Natural killer cell (primary cell): ENCODE measurements around the gene ZNF799. TPM values are rescaled to one million over a fixed set of nuclear protein-coding genes. Genes with fewer than 3 reads are reported as not detected.
A peak's percentile ranks its signal among the peaks of the same experiment; 100 is the strongest.
"Not testable (repeated sequence)": the region's sequence is repeated elsewhere in the genome, so short reads cannot be mapped to it uniquely, and the experiment has no call there.

ENCODE experiments used
- ATAC-seq, 3 donors: fragments of 150-1000 bp in 2 of 3; fragments of 200-7000 bp in 1 of 3; cut with Tn5 transposase; 1 replicate in 1 of 3; 2 replicates in 2 of 3; pipeline ENCODE4 v1.10.0; 2021; ENCODE audit warnings: mild to moderate bottlenecking in 2 of 3, moderate library complexity in 2 of 3
- DNase-seq, 2 donors: peaks; one replicate each; pipeline versions ENCODE4 v3.0.0 to v3.0.0-alpha.2; 2013 to 2021; ENCODE audit warnings: mixed read lengths in 1 of 2
- H3K27ac ChIP-seq: one replicate; pipeline ENCODE4 v1.5.1; 2013; ENCODE audit warnings: mild to moderate bottlenecking, low read length
- H3K27me3 ChIP-seq: one replicate; pipeline ENCODE4 v1.6.1; 2013; ENCODE audit warnings: low read length; ENCODE audit not compliant: control insufficient read depth, insufficient read depth
- H3K36me3 ChIP-seq: one replicate; pipeline ENCODE4 v1.6.1; 2013; ENCODE audit warnings: low read length; ENCODE audit not compliant: control insufficient read depth, insufficient read depth
- H3K4me1 ChIP-seq: one replicate; pipeline ENCODE4 v1.6.1; 2013; ENCODE audit warnings: low read length; ENCODE audit not compliant: control insufficient read depth, insufficient read depth
- H3K4me3 ChIP-seq: one replicate; pipeline ENCODE4 v1.5.1; 2013; ENCODE audit warnings: low read length
- H3K9me3 ChIP-seq: one replicate; pipeline ENCODE4 v1.6.1; 2013; ENCODE audit warnings: low read length; ENCODE audit not compliant: control insufficient read depth, insufficient read depth
- H3K27ac Mint-ChIP-seq, 2 donors: one replicate each; pipeline ENCODE4 v1.8.0; 2022; ENCODE audit warnings: mild to moderate bottlenecking in 2 of 2, mixed read lengths in 2 of 2, moderate library complexity in 1 of 2
- H3K27me3 Mint-ChIP-seq, 2 donors: one replicate each; pipeline ENCODE4 v1.8.0; 2022; ENCODE audit warnings: low read depth in 2 of 2, mixed read lengths in 2 of 2
- H3K36me3 Mint-ChIP-seq: one replicate; pipeline ENCODE4 v1.8.0; 2022; ENCODE audit warnings: mixed read lengths
- H3K4me1 Mint-ChIP-seq, 2 donors: one replicate each; pipeline ENCODE4 v1.8.0; 2022; ENCODE audit warnings: mixed read lengths in 2 of 2
- H3K4me3 Mint-ChIP-seq: one replicate; pipeline ENCODE4 v1.8.0; 2022; ENCODE audit warnings: mild to moderate bottlenecking, moderate library complexity, mixed read lengths
- H3K9me3 Mint-ChIP-seq, 2 donors: one replicate each; pipeline ENCODE4 v1.8.0; 2022; ENCODE audit warnings: mixed read lengths in 2 of 2
- WGBS: methylation state at CpG from one replicate; pipeline ENCODE4 v1.1.7; 2013; ENCODE audit warnings: missing lambda C conversion rate; ENCODE audit not compliant: insufficient coverage; 5-methylcytosine and 5-hydroxymethylcytosine counted together
- intact Hi-C: fragments of 100-400 bp; cut with micrococcal nuclease; formaldehyde crosslinking; loops from one replicate; pipeline ENCODE4 v1.14.2; 2022
- total RNA-seq, 4 donors: library from RNA; stranded (reverse); fragments of 120-200 nt in 1 of 4; gene quantifications; one replicate each; pipeline versions ENCODE4 v1.2.3 to v1.2.4, GENCODE V29; 2013 to 2022
- TF ChIP-seq, protein P1 (sequence below): fragments of 200-600 bp; IDR thresholded peaks from one replicate; pipeline ENCODE4 v1.8.0; 2022; ENCODE audit warnings: antibody characterized with exemption

The ZNF799 gene
- total RNA-seq, 3 donors from 2014 or later (not counting 1 experiment from before 2014, with no cell fraction given), result 2.8 to 7.5 (median 4.6) TPM

DNA sequence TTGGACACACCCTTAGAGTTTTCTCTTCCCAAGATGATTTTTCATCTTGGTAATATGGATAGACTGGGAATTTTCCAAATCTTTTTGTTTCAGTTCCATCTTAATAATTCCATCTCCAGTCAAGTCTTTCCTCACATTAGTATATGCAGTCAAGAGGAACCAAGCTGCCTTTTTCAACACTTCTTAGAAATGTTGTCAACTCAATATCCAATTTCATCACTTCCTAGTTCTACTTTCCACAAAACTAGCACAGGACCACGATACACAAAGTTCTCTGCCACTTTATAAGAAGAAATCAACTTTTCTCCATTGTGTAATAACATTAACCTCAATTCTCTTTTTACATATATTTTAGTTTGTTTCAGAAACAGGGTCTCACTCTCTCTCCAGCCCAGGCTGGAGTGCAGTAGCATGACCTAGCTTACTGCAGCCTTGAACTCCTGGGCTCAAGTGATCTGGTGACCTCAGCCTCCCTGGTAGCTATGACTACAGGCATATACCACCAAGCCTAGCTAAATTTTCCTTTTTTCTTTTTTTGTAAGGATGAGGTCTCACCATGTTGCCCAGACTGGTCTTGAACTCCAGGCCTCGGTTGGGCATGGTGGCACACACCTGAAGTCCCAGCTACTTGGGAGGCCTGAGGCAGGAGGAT is 24.3 kb upstream of the ZNF799 start:
- Mint-ChIP-seq H3K4me3 (no peak overlapping the region), H3K27ac (no peak overlapping the region), H3K9me3 (peaks cover 0 to 3% of the 10 kb centered on the region in 2 donors), H3K36me3 (peaks cover 16% of the 10 kb centered on the region), H3K4me1 (no peaks in the 10 kb centered on the region), H3K27me3 (no peaks in the 10 kb centered on the region)
- no peak for DNase-seq
- Histone ChIP-seq H3K4me3 (no peak overlapping the region), H3K4me1 (no peaks in the 10 kb centered on the region), H3K27me3 (no peaks in the 10 kb centered on the region), H3K9me3 (peaks cover 14% of the 10 kb centered on the region), H3K36me3 (no peaks in the 10 kb centered on the region), H3K27ac (no peak overlapping the region)
- intact Hi-C loops, result no loop called here
- WGBS, result 85% methylated on average over 2 of the region's 2 CpGs
- TF ChIP-seq, protein P1, sequence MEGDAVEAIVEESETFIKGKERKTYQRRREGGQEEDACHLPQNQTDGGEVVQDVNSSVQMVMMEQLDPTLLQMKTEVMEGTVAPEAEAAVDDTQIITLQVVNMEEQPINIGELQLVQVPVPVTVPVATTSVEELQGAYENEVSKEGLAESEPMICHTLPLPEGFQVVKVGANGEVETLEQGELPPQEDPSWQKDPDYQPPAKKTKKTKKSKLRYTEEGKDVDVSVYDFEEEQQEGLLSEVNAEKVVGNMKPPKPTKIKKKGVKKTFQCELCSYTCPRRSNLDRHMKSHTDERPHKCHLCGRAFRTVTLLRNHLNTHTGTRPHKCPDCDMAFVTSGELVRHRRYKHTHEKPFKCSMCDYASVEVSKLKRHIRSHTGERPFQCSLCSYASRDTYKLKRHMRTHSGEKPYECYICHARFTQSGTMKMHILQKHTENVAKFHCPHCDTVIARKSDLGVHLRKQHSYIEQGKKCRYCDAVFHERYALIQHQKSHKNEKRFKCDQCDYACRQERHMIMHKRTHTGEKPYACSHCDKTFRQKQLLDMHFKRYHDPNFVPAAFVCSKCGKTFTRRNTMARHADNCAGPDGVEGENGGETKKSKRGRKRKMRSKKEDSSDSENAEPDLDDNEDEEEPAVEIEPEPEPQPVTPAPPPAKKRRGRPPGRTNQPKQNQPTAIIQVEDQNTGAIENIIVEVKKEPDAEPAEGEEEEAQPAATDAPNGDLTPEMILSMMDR, result no peak
- ATAC-seq, result no peak

DNA sequence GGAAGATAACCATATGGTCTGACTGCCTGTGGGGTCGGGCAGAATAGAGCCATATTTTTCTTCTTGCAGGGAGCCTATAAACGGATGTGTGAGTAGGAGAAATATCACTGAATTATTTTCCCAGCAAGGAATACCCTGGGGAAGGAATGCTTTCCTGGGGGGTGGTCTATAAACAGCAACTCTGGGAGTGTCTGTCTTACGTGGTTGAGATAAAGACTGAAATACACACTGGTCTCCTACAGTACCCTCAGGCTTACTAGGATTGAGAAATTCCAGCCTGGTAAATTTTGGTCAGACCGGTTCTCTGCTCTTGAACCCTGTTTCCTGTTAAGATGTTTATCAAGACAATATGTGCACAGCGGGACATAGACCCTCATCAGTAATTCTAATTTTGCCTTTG is 16.2 kb upstream of the ZNF799 start:
- 90% methylated on average over 5 of the region's 5 CpGs for WGBS
- H3K36me3 Mint-ChIP-seq, result peaks cover 11% of the 10 kb centered on the region
- not testable (repeated sequence) for DNase-seq

DNA sequence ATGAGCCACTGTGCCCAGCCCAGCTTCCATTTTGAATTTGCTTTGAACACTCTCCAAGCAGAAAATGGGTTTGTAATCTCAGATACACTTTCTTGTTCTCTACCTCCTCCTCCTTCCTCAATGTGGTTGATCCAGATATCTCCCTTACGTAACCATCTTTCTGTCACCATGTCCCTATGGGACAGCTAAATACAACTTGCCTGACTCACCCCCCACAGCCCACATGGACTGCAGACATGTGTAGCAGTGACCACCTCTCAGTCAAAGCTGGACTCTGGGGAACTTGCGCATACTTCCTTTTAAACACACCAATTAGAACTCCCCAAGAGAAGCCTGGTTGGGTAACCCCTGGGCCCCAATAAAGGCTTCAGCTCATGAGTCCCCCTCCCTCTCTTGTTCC is 10.8 kb upstream of the ZNF799 start:
- ATAC-seq (no peak), DNase-seq (no peak)
- WGBS, result 96% methylated on average over 2 of the region's 2 CpGs
- Histone ChIP-seq H3K36me3 (no peaks in the 10 kb centered on the region), H3K4me1 (no peaks in the 10 kb centered on the region), H3K9me3 (no peaks in the 10 kb centered on the region), H3K27ac (no peak overlapping the region), H3K27me3 (no peaks in the 10 kb centered on the region), H3K4me3 (no peak overlapping the region)
- Mint-ChIP-seq H3K27ac (no peak overlapping the region), H3K9me3 (peaks cover 2 to 4% of the 10 kb centered on the region in 2 donors), H3K36me3 (no peaks in the 10 kb centered on the region), H3K27me3 (peaks cover 0 to under 1% of the 10 kb centered on the region in 2 donors), H3K4me1 (no peaks in the 10 kb centered on the region), H3K4me3 (no peak overlapping the region)
- intact Hi-C loops, result no loop called here
- TF ChIP-seq, protein P1, result no peak

More for the DNA sequence above, 16.2 kb upstream of the ZNF799 start:
- ATAC-seq, H3K27ac ChIP-seq, H3K9me3 ChIP-seq, H3K4me3 Mint-ChIP-seq, H3K4me3 ChIP-seq, H3K4me1 Mint-ChIP-seq, H3K36me3 ChIP-seq, H3K27me3 ChIP-seq, H3K4me1 ChIP-seq, intact Hi-C loops, H3K9me3 Mint-ChIP-seq, H3K27me3 Mint-ChIP-seq, H3K27ac Mint-ChIP-seq: not testable (repeated sequence)

DNA sequence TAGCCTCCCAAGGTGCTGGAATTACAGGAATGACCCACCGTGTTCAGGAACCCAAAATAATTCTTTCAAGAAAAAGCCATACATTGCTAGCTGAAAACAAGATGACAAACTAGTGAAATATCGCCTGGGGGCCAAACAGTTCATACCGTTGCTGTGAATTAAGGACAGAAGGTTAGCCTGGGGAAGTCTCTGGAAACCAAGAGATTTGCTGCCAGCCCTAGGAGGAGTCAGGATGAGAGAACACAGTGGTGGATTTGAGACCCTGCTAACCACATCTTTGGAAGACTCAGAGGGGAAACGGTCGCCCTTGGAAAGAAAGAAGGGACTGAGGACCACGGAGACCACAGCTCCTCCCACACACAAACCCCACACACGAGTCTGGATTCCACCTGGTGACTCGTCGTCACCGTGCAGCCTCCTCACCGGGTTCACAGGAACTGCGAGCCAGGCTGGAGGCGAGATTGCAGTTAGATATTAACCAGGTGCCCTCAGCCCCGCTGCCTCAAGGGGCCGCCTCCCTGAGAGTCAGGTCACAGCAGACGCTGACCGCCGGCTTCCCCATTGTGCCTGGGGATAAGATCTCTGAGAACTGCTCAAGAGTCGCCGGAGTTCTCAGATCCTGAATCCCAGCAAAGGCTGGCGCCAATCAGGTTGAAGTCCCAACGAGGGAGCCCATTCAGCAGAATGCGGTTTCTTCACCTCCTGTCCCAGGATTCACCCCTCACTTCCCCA is 1.0 kb downstream of the ZNF799 start:
- Mint-ChIP-seq H3K4me1 (peaks cover 26 to 38% of the 10 kb centered on the region in 2 donors), H3K4me3 (peak overlapping the region; percentile 95), H3K27ac (peak overlapping the region in 1 of 2 donors; percentile 91)
- intact Hi-C loops, result loop anchor here (5.0 kb wide), 1 partner anchor 42 kb away; the partner anchor contains the start of gene ZNF443
- H3K27ac ChIP-seq, H3K36me3 Mint-ChIP-seq, H3K9me3 ChIP-seq, H3K9me3 Mint-ChIP-seq, H3K27me3 ChIP-seq, H3K27me3 Mint-ChIP-seq, H3K36me3 ChIP-seq: not testable (repeated sequence)
- peaks cover 11% of the 10 kb centered on the region for H3K4me1 ChIP-seq
- WGBS, result 5% methylated on average over 19 of the region's 23 CpGs
- DNase-seq (peak; percentile 27 to 54), ATAC-seq (peak; percentile 36 to 49 (median 48))
- peak overlapping the region; percentile 97 for H3K4me3 ChIP-seq

DNA sequence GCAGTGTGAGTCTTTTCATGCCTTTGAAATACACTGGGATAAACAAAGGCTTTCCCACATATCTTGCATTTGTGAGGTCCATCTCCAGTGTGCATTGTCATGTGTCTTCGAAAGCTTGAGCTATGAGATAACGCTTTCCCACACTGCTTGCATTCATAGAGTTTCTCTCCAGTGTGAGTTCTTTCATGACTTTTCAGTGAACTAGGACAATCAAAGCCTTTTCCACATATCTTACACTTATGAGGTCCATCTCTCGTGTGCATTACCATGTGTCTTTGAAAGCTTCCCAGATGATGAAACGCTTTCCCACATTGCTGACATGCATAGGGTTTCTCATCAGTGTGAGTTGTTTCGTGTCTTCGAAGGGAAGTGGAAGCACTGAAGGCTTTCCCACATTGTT is 9.9 kb downstream of the ZNF799 start:
- H3K27me3 ChIP-seq, H3K4me3 ChIP-seq, H3K9me3 ChIP-seq, H3K27ac Mint-ChIP-seq, H3K9me3 Mint-ChIP-seq, intact Hi-C loops, H3K4me3 Mint-ChIP-seq, DNase-seq, ATAC-seq, H3K27me3 Mint-ChIP-seq, H3K4me1 Mint-ChIP-seq, H3K27ac ChIP-seq, H3K4me1 ChIP-seq: not testable (repeated sequence)
- WGBS, result 100% methylated on average over 5 of the region's 6 CpGs
- peaks cover 15% of the 10 kb centered on the region for H3K36me3 ChIP-seq
- peaks cover 40% of the 10 kb centered on the region for H3K36me3 Mint-ChIP-seq

DNA sequence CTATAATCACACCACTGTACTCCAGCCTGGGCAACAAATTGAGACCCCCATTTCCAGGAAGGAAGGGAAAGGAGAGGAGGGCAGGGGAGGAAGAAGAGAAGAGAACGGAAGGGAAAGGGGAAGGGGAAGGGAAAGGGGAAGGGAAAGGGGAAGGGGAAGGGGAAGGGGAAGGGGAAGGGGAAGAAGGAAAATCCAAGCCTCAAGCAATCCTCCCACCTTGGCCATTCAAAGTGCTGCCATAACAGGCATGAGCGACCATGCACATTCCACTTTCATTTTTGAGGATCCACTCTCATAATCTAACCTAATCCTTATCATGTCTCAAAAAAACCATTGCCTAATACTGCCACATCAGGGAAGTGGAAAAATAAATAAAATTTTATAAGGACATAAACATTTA is 14.7 kb downstream of the ZNF799 start:
- not testable (repeated sequence) for H3K9me3 Mint-ChIP-seq

More for the DNA sequence above, 14.7 kb downstream of the ZNF799 start:
- H3K4me1 ChIP-seq, H3K4me1 Mint-ChIP-seq, H3K27me3 ChIP-seq, H3K27ac Mint-ChIP-seq, H3K4me3 Mint-ChIP-seq, H3K27ac ChIP-seq, H3K9me3 ChIP-seq, DNase-seq, ATAC-seq, intact Hi-C loops, H3K4me3 ChIP-seq, H3K27me3 Mint-ChIP-seq: not testable (repeated sequence)
- WGBS, result no CpG with 5 or more reads among the region's 2 CpGs
- peaks cover 11% of the 10 kb centered on the region for H3K36me3 ChIP-seq
- H3K36me3 Mint-ChIP-seq, result peaks cover 33% of the 10 kb centered on the region
